CD4-positive, alpha-beta T cell (primary cell): ENCODE results near the gene OVCA2. TPM values are rescaled to one million over a fixed set of nuclear protein-coding genes. Genes with fewer than 3 reads are reported as not detected.

Experiments used
- ATAC-seq: fragments of 200-7000 bp; cut with Tn5 transposase; one replicate; pipeline ENCODE4 v1.10.0; 2022; ENCODE audit warnings: mild to moderate bottlenecking; ENCODE audit not compliant: poor library complexity
- CTCF ChIA-PET: fragments of 350-600 bp; sonication (Branson Sonifier 250); formaldehyde crosslinking; loops from one replicate; lab custom pipeline; 2021; ENCODE audit warnings: antibody characterized with exemption, inconsistent platforms; lab: Charles Lee
- POLR2A ChIA-PET: fragments of 350-600 bp; sonication (Branson Sonifier 250); formaldehyde crosslinking; loops from one replicate; lab custom pipeline; 2021; ENCODE audit warnings: antibody characterized with exemption, inconsistent platforms; lab: Charles Lee
- DNase-seq, 14 experiments: peaks; one replicate each; pipeline ENCODE4 v3.0.0-alpha.2; 2013 to 2020; ENCODE audit warnings: mixed read lengths in 2 of 14
- H3K27ac ChIP-seq, 2 donors: one replicate each; pipeline versions ENCODE4 v1.5.1 to v1.7.0; 2013; ENCODE audit warnings: low read length in 2 of 2, low read depth in 1 of 2, mild to moderate bottlenecking in 1 of 2
- H3K27me3 ChIP-seq, 2 experiments: 1 replicate in 1 of 2; 2 replicates in 1 of 2; pipeline versions ENCODE4 v1.6.1 to v1.7.0; 2013; ENCODE audit warnings: low read length in 2 of 2, control low read depth in 1 of 2, mild to moderate bottlenecking in 1 of 2, moderate library complexity in 1 of 2; ENCODE audit not compliant: insufficient read depth in 2 of 2, control insufficient read depth in 1 of 2
- H3K36me3 ChIP-seq: one replicate; pipeline ENCODE4 v1.6.1; 2013; ENCODE audit warnings: low read length, control low read depth; ENCODE audit not compliant: insufficient read depth
- H3K4me1 ChIP-seq: one replicate; pipeline ENCODE4 v1.6.1; 2013; ENCODE audit warnings: low read length, control low read depth; ENCODE audit not compliant: insufficient read depth
- H3K4me3 ChIP-seq: one replicate; pipeline ENCODE4 v1.5.1; 2013; ENCODE audit warnings: mild to moderate bottlenecking, low read length, moderate library complexity
- H3K9me3 ChIP-seq, 2 experiments: 1 replicate in 1 of 2; 2 replicates in 1 of 2; pipeline versions ENCODE4 v1.6.1 to v1.7.0; 2013; ENCODE audit warnings: low read length in 2 of 2, mild to moderate bottlenecking in 2 of 2, control low read depth in 1 of 2, moderate library complexity in 1 of 2; ENCODE audit not compliant: control insufficient read depth in 1 of 2, insufficient read depth in 1 of 2
- H3K27ac Mint-ChIP-seq: one replicate; pipeline ENCODE4 v1.8.0; 2020; ENCODE audit warnings: mixed read lengths
- H3K27me3 Mint-ChIP-seq: one replicate; pipeline ENCODE4 v1.8.0; 2021; ENCODE audit warnings: mixed read lengths
- H3K36me3 Mint-ChIP-seq: one replicate; pipeline ENCODE4 v1.8.0; 2021; ENCODE audit warnings: low read depth, mixed read lengths
- H3K4me1 Mint-ChIP-seq: one replicate; pipeline ENCODE4 v1.8.0; 2021; ENCODE audit warnings: low read depth, mixed read lengths
- H3K4me3 Mint-ChIP-seq: one replicate; pipeline ENCODE4 v1.8.0; 2020; ENCODE audit warnings: mild to moderate bottlenecking, mixed read lengths
- H3K9me3 Mint-ChIP-seq: one replicate; pipeline ENCODE4 v1.8.0; 2020; ENCODE audit warnings: mixed read lengths
- CTCF ChIP-seq: fragments of 200-600 bp; IDR thresholded peaks from one replicate; pipeline ENCODE4 v1.8.0; 2022; ENCODE audit warnings: antibody characterized with exemption, mild to moderate bottlenecking
- intact Hi-C, 2 experiments: fragments of 100-400 bp; cut with DNase I in 1 of 2; cut with micrococcal nuclease in 1 of 2; formaldehyde crosslinking; loops; one replicate each; pipeline versions ENCODE4 v1.15.1 to v1.9.0; 2023 to 2025; cut with DNase I, micrococcal nuclease
- total RNA-seq, 174 experiments: library from RNA in 2 of 174; stranded (reverse) in 2 of 174; gene quantifications; one replicate each; pipeline ENCODE4 v1.2.3 and lab custom pipeline; 2021 to 2026

OVCA2 gene
- total RNA-seq, 2 experiments from 2014 or later, result 34.4 to 35.1 TPM

DNA sequence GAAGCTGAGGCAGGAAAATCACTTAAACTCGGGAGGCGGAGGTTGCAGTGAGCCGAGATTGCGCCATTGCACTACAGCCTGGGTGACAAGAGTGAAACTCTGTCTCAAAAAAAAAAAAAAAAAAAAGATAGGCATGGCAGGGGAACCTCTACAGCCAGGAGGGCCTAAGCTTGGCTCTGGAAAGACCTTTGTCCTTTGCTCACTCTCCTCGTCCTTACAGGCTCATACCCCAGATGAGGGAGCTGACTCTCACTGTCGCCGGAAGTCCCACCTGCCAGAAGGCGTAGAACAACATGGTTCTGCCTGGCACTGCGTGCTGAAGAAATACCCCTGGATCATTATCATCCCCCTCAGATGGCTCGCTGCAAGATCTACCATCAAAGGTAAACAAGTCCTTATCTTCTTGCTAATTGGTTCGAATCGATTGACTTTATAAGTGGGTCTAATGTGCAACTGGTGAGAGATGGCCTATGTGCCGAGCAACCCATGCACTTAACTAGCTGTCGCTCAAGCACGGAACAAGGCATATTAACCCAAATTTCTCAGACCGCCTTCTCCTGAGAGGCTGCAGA lies 46.4 kb upstream of the OVCA2 start:
- Histone ChIP-seq H3K4me3 (no peak overlapping the region), H3K27me3 (peaks cover 18 to 20% of the 10 kb centered on the region in 2 experiments), H3K9me3 (peaks cover 0 to 7% of the 10 kb centered on the region in 2 experiments), H3K27ac (no peak overlapping the region), H3K4me1 (no peaks in the 10 kb centered on the region), H3K36me3 (no peaks in the 10 kb centered on the region)
- Mint-ChIP-seq H3K27me3 (peaks cover 32% of the 10 kb centered on the region), H3K27ac (no peak overlapping the region), H3K4me1 (no peaks in the 10 kb centered on the region), H3K4me3 (no peak overlapping the region), H3K36me3 (no peaks in the 10 kb centered on the region), H3K9me3 (no peaks in the 10 kb centered on the region)
- POLR2A ChIA-PET, result no interaction called here
- intact Hi-C loops, result no loop called here
- CTCF ChIA-PET, result interaction anchor here (0.7 kb wide), 1 partner anchor 13 kb away, joined by 3 read pairs; no protein-coding TSS in a partner anchor
- DNase-seq (no peak), ATAC-seq (no peak)
- no peak for TF ChIP-seq CTCF

GRCh38 chr17:1995907-1996799 lies 45.7 kb upstream of the OVCA2 start:
- POLR2A ChIA-PET, result no interaction called here
- Mint-ChIP-seq H3K9me3 (no peaks in the 10 kb centered on the region), H3K27me3 (peaks cover 33% of the 10 kb centered on the region), H3K27ac (no peak overlapping the region), H3K4me3 (no peak overlapping the region), H3K36me3 (no peaks in the 10 kb centered on the region), H3K4me1 (no peaks in the 10 kb centered on the region)
- no peaks in the 10 kb centered on the region for H3K4me1 ChIP-seq
- peaks cover 20 to 21% of the 10 kb centered on the region in 2 experiments for H3K27me3 ChIP-seq
- H3K36me3 ChIP-seq, result no peaks in the 10 kb centered on the region
- no peak overlapping the region for H3K27ac ChIP-seq
- CTCF ChIA-PET, result no interaction called here
- H3K9me3 ChIP-seq, result peaks cover 0 to 7% of the 10 kb centered on the region in 2 experiments
- intact Hi-C loops, result no loop called here
- no peak for ATAC-seq
- DNase-seq, result no peak
- TF ChIP-seq CTCF, result no peak
- H3K4me3 ChIP-seq, result no peak overlapping the region

- no peaks in the 10 kb centered on the region for H3K4me1 Mint-ChIP-seq
- no peak overlapping the region for H3K27ac Mint-ChIP-seq
- no peaks in the 10 kb centered on the region for H3K36me3 Mint-ChIP-seq
- Histone ChIP-seq H3K27ac (no peak overlapping the region), H3K27me3 (peaks cover 20 to 21% of the 10 kb centered on the region in 2 experiments), H3K36me3 (no peaks in the 10 kb centered on the region), H3K9me3 (peaks cover 0 to 7% of the 10 kb centered on the region in 2 experiments), H3K4me1 (no peaks in the 10 kb centered on the region), H3K4me3 (no peak overlapping the region)
- H3K9me3 Mint-ChIP-seq, result no peaks in the 10 kb centered on the region
- no peak for TF ChIP-seq CTCF
- intact Hi-C loops, result no loop called here
- ChIA-PET CTCF (no interaction called here), POLR2A (no interaction called here)
- no peak for ATAC-seq
- DNase-seq, result no peak
- no peak overlapping the region for H3K4me3 Mint-ChIP-seq
- peaks cover 36% of the 10 kb centered on the region for H3K27me3 Mint-ChIP-seq
These were observed 45.0 kb upstream of the OVCA2 start for GRCh38 chr17:1996800-1997288.
